Measurements from ENCODE around the gene PDE5A. TPM values are rescaled to one million over a fixed set of nuclear protein-coding genes. Genes with fewer than 3 reads are reported as not detected.

Gene PDE5A
- total and polyA plus RNA-seq, 10 of the 15 experiments (the other 5 are each of a cell fraction or from before 2014, with no cell fraction given), result under 0.01 to 3.9 (median 0.26) TPM; not detected in 1

DNA sequence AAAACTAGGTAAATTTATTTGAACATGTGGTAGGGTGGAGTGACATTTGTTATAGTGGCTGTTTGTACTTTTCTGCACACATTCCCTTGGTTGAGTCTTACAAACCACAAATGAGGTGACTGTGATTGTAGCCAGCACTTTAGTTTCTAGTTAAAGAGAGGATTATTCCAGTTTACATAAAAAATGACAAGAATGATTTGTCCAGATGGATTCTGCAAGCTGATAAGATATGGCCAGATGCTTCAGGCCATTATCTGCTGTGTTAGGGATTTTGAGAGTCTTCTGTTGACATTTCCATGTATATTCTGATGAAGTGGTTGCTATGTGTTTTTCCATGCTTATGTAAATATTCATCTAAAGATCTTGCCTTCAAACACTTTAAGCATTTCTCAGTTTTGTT, 31.0 kb upstream of the PDE5A start (continued):
- TF ChIP-seq, protein P1, sequence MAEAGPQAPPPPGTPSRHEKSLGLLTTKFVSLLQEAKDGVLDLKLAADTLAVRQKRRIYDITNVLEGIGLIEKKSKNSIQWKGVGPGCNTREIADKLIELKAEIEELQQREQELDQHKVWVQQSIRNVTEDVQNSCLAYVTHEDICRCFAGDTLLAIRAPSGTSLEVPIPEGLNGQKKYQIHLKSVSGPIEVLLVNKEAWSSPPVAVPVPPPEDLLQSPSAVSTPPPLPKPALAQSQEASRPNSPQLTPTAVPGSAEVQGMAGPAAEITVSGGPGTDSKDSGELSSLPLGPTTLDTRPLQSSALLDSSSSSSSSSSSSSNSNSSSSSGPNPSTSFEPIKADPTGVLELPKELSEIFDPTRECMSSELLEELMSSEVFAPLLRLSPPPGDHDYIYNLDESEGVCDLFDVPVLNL (IDR thresholded peaks at IDR 0.05; ENCODE audit: low read depth, low read length), result no peak
- TF ChIP-seq, protein P2, sequence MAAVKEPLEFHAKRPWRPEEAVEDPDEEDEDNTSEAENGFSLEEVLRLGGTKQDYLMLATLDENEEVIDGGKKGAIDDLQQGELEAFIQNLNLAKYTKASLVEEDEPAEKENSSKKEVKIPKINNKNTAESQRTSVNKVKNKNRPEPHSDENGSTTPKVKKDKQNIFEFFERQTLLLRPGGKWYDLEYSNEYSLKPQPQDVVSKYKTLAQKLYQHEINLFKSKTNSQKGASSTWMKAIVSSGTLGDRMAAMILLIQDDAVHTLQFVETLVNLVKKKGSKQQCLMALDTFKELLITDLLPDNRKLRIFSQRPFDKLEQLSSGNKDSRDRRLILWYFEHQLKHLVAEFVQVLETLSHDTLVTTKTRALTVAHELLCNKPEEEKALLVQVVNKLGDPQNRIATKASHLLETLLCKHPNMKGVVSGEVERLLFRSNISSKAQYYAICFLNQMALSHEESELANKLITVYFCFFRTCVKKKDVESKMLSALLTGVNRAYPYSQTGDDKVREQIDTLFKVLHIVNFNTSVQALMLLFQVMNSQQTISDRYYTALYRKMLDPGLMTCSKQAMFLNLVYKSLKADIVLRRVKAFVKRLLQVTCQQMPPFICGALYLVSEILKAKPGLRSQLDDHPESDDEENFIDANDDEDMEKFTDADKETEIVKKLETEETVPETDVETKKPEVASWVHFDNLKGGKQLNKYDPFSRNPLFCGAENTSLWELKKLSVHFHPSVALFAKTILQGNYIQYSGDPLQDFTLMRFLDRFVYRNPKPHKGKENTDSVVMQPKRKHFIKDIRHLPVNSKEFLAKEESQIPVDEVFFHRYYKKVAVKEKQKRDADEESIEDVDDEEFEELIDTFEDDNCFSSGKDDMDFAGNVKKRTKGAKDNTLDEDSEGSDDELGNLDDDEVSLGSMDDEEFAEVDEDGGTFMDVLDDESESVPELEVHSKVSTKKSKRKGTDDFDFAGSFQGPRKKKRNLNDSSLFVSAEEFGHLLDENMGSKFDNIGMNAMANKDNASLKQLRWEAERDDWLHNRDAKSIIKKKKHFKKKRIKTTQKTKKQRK (IDR thresholded peaks at IDR 0.05; ENCODE audit: low read depth, low read length), result no peak

DNA sequence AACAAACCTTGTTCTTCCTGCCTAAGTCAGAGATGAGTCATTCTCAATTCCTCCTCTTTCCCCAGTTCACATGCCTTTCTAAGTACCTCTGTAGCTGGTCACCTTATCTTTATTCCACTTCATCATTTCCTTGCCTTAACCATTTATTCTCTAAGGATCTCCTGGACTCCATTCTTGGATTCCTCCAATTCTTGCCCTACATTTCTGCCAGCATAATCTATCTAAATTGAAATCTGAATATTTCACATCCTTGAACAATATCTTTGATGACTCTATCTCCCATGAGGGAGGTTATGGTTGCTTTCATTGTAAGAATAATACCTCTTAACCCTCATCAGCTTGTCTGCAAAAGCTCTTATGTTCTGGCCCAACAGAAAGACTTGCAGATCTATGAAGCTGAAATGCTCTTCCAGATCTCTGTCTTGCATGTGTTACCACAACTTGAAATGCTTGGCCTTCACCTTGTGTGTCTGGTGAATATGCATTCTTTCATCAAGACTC, 28.6 kb upstream of the PDE5A start:
- no peaks in the 10 kb centered on the region for H3K36me3 ChIP-seq (ENCODE audit: control insufficient read depth in 2 of 2, insufficient read depth in 2 of 2, low read length in 1 of 2)
- H4K20me1 ChIP-seq (ENCODE audit: control insufficient read depth, insufficient read depth), result no peaks in the 10 kb centered on the region
- in situ Hi-C loops (cut with MboI) (no loop called here), intact Hi-C loops (cut with micrococcal nuclease; ENCODE audit: unreplicated experiment) (no loop called here)
- H2AFZ ChIP-seq (ENCODE audit: control insufficient read depth, low read depth, low read length), result no peak overlapping the region
- H3K27me3 ChIP-seq (replicated peaks in 1 of 2; ENCODE audit: control insufficient read depth in 2 of 2, insufficient read depth in 2 of 2, low read length in 1 of 2), result no peaks in the 10 kb centered on the region
- DNase-seq (ENCODE audit: low read depth, low spot score), result no peak
- no peaks in the 10 kb centered on the region for H3K79me2 ChIP-seq (ENCODE audit: control insufficient read depth, insufficient read depth, low read length)
- no TSS peak for BruUV-seq (replicated peaks)
- no peak for ATAC-seq
- H3K27ac ChIP-seq (ENCODE audit: control insufficient read depth, insufficient read depth), result no peak overlapping the region
- no peak overlapping the region for H3K4me3 ChIP-seq
- FAIRE-seq, result no peak
- H3K4me2 ChIP-seq (ENCODE audit: control insufficient read depth, insufficient read depth), result no peak overlapping the region
- ChIA-PET SMC1A (ENCODE audit: uncharacterized antibody, unreplicated experiment) (interaction anchor here (0.5 to 0.8 kb wide), 2 partner anchors 47 to 406 kb away, joined by 3 to 5 read pairs; no protein-coding TSS in a partner anchor), RAD21 (ENCODE audit: unreplicated experiment) (no interaction called here), POLR2A (no interaction called here), CTCF (interaction anchor here (1.2 to 1.8 kb wide), 2 partner anchors 29 to 319 kb away, joined by 3 to 7 read pairs; partner anchors contain the start of gene PDE5A)
- H3K9ac ChIP-seq (ENCODE audit: control insufficient read depth, insufficient read depth, low read length), result no peak overlapping the region
- no peaks in the 10 kb centered on the region for H3K9me3 ChIP-seq (replicated peaks; ENCODE audit: control insufficient read depth, insufficient read depth, low read length)
- no peaks in the 10 kb centered on the region for H3K4me1 ChIP-seq (ENCODE audit: control insufficient read depth, insufficient read depth, low read length)
- TF ChIP-seq, protein P3, sequence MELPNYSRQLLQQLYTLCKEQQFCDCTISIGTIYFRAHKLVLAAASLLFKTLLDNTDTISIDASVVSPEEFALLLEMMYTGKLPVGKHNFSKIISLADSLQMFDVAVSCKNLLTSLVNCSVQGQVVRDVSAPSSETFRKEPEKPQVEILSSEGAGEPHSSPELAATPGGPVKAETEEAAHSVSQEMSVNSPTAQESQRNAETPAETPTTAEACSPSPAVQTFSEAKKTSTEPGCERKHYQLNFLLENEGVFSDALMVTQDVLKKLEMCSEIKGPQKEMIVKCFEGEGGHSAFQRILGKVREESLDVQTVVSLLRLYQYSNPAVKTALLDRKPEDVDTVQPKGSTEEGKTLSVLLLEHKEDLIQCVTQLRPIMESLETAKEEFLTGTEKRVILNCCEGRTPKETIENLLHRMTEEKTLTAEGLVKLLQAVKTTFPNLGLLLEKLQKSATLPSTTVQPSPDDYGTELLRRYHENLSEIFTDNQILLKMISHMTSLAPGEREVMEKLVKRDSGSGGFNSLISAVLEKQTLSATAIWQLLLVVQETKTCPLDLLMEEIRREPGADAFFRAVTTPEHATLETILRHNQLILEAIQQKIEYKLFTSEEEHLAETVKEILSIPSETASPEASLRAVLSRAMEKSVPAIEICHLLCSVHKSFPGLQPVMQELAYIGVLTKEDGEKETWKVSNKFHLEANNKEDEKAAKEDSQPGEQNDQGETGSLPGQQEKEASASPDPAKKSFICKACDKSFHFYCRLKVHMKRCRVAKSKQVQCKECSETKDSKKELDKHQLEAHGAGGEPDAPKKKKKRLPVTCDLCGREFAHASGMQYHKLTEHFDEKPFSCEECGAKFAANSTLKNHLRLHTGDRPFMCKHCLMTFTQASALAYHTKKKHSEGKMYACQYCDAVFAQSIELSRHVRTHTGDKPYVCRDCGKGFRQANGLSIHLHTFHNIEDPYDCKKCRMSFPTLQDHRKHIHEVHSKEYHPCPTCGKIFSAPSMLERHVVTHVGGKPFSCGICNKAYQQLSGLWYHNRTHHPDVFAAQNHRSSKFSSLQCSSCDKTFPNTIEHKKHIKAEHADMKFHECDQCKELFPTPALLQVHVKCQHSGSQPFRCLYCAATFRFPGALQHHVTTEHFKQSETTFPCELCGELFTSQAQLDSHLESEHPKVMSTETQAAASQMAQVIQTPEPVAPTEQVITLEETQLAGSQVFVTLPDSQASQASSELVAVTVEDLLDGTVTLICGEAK (IDR thresholded peaks at IDR 0.05; ENCODE audit: borderline replicate concordance), result no peak
- TF ChIP-seq FOXK2 (IDR thresholded peaks at IDR 0.05) (no peak), NFYA (IDR thresholded peaks at IDR 0.05; ENCODE audit: borderline replicate concordance, low read depth, low read length) (no peak), HCFC1 (IDR thresholded peaks at IDR 0.05; ENCODE audit: low read length) (no peak), EZH2 (IDR thresholded peaks at IDR 0.05; ENCODE audit: borderline replicate concordance, control insufficient read depth, low read depth, low read length) (no peak)
- TF ChIP-seq, protein P2 (IDR thresholded peaks at IDR 0.05; ENCODE audit: low read depth, low read length), result no peak
- TF ChIP-seq, protein P4, sequence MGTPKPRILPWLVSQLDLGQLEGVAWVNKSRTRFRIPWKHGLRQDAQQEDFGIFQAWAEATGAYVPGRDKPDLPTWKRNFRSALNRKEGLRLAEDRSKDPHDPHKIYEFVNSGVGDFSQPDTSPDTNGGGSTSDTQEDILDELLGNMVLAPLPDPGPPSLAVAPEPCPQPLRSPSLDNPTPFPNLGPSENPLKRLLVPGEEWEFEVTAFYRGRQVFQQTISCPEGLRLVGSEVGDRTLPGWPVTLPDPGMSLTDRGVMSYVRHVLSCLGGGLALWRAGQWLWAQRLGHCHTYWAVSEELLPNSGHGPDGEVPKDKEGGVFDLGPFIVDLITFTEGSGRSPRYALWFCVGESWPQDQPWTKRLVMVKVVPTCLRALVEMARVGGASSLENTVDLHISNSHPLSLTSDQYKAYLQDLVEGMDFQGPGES (IDR thresholded peaks at IDR 0.05), result no peak

Measured in GM12878 (cell line).